H9 (cell line): ENCODE results near the gene PEA15. TPM values are rescaled to one million over a fixed set of nuclear protein-coding genes. Genes with fewer than 3 reads are reported as not detected.

ENCODE experiments used
- DNase-seq: peaks from one replicate; pipeline ENCODE4 v3.0.0-alpha.2; 2017
- H2AFZ ChIP-seq: one replicate; pipeline ENCODE4 v1.6.1; 2013; ENCODE audit warnings: mild to moderate bottlenecking, low read length, control low read depth, moderate library complexity
- H2AK5ac ChIP-seq: 2 replicates; pipeline ENCODE4 v1.6.1; 2013; ENCODE audit warnings: low read length, control low read depth, mixed read lengths; ENCODE audit not compliant: insufficient read length
- H2BK120ac ChIP-seq: one replicate; pipeline ENCODE4 v1.6.1; 2013; ENCODE audit warnings: low read depth, mild to moderate bottlenecking, low read length, control low read depth, inconsistent platforms; ENCODE audit not compliant: poor library complexity, severe bottlenecking
- H2BK12ac ChIP-seq: 2 replicates; pipeline ENCODE4 v1.6.1; 2013; ENCODE audit warnings: low read length, control low read depth, mixed read lengths, low read depth; ENCODE audit not compliant: insufficient read length
- H2BK15ac ChIP-seq: 2 replicates; pipeline ENCODE4 v1.6.1; 2013; ENCODE audit warnings: low read depth, low read length, control low read depth
- H2BK20ac ChIP-seq: one replicate; pipeline ENCODE4 v1.6.1; 2013; ENCODE audit warnings: low read depth, mild to moderate bottlenecking, low read length, control low read depth, inconsistent platforms; ENCODE audit not compliant: poor library complexity, severe bottlenecking
- H2BK5ac ChIP-seq: 2 replicates; pipeline ENCODE4 v1.6.1; 2013; ENCODE audit warnings: low read length, control low read depth, mixed read lengths; ENCODE audit not compliant: insufficient read length
- H3K14ac ChIP-seq: 2 replicates; pipeline ENCODE4 v1.6.1; 2013; ENCODE audit warnings: low read length, control low read depth; ENCODE audit not compliant: insufficient read depth
- H3K18ac ChIP-seq: 2 replicates; pipeline ENCODE4 v1.6.1; 2013; ENCODE audit warnings: low read depth, mild to moderate bottlenecking, mixed read lengths, low read length, control low read depth; ENCODE audit not compliant: insufficient read length
- H3K23ac ChIP-seq: 2 replicates; pipeline ENCODE4 v1.6.1; 2013; ENCODE audit warnings: low read length, control low read depth, mixed read lengths, low read depth; ENCODE audit not compliant: insufficient read length
- H3K23me2 ChIP-seq: 2 replicates; pipeline ENCODE4 v1.6.1; 2013; ENCODE audit warnings: low read depth, mild to moderate bottlenecking, mixed read lengths, low read length, control low read depth; ENCODE audit not compliant: insufficient read length, poor library complexity, severe bottlenecking
- H3K27ac ChIP-seq: 2 replicates; pipeline ENCODE4 v1.5.1; 2013; ENCODE audit warnings: low read length, control low read depth, mixed read lengths, low read depth; ENCODE audit not compliant: insufficient read length
- H3K27me3 ChIP-seq: 2 replicates; pipeline ENCODE4 v1.6.1; 2013; ENCODE audit warnings: low read length, control low read depth, inconsistent platforms; ENCODE audit not compliant: insufficient read depth
- H3K4ac ChIP-seq: 2 replicates; pipeline ENCODE4 v1.6.1; 2013; ENCODE audit warnings: low read depth, mild to moderate bottlenecking, control low read depth, inconsistent platforms, low read length, moderate library complexity
- H3K4me1 ChIP-seq: 2 replicates; pipeline ENCODE4 v1.6.1; 2013; ENCODE audit warnings: low read length, control low read depth, inconsistent platforms; ENCODE audit not compliant: insufficient read depth
- H3K4me2 ChIP-seq: 2 replicates; pipeline ENCODE4 v1.6.1; 2013; ENCODE audit warnings: low read length, control low read depth, mixed read lengths; ENCODE audit not compliant: insufficient read length, insufficient read depth
- H3K56ac ChIP-seq: 2 replicates; pipeline ENCODE4 v1.6.1; 2013; ENCODE audit warnings: low read depth, mild to moderate bottlenecking, mixed read lengths, low read length, control low read depth; ENCODE audit not compliant: insufficient read length
- H3K79me1 ChIP-seq: 2 replicates; pipeline ENCODE4 v1.6.1; 2013; ENCODE audit warnings: low read depth, mild to moderate bottlenecking, moderate library complexity, low read length, control low read depth, inconsistent platforms; ENCODE audit not compliant: insufficient read depth, poor library complexity, severe bottlenecking
- H3K79me2 ChIP-seq: 2 replicates; pipeline ENCODE4 v1.6.1; 2013; ENCODE audit warnings: low read length, control low read depth, inconsistent platforms; ENCODE audit not compliant: insufficient read depth
- H3K9ac ChIP-seq: 2 replicates; pipeline ENCODE4 v1.6.1; 2013; ENCODE audit warnings: low read length, control low read depth, mixed read lengths; ENCODE audit not compliant: insufficient read length; ENCODE audit errors: extremely low read depth
- H3K9me3 ChIP-seq: one replicate; pipeline ENCODE4 v1.6.1; 2013; ENCODE audit warnings: low read depth, low read length, inconsistent platforms; ENCODE audit not compliant: control insufficient read depth
- H3T11ph ChIP-seq: one replicate; pipeline ENCODE4 v1.6.1; 2013; ENCODE audit warnings: mild to moderate bottlenecking, low read length, control low read depth, inconsistent platforms
- H4K20me1 ChIP-seq: one replicate; pipeline ENCODE4 v1.6.1; 2013; ENCODE audit not compliant: control insufficient read depth, insufficient read length, insufficient read depth
- H4K5ac ChIP-seq: 2 replicates; pipeline ENCODE4 v1.6.1; 2013; ENCODE audit warnings: low read depth, mild to moderate bottlenecking, mixed read lengths, low read length, control low read depth; ENCODE audit not compliant: insufficient read length
- H4K8ac ChIP-seq: replicated peaks from 2 replicates; pipeline ENCODE4 v1.6.1; 2013; ENCODE audit warnings: low read length, control low read depth, mixed read lengths, low read depth; ENCODE audit not compliant: insufficient read length
- H4K91ac ChIP-seq: 2 replicates; pipeline ENCODE4 v1.6.1; 2013; ENCODE audit warnings: low read depth, mild to moderate bottlenecking, moderate library complexity, mixed read lengths, low read length, control low read depth; ENCODE audit not compliant: insufficient read length
- H3K27ac Mint-ChIP-seq, 3 experiments: 2 replicates in 2 of 3; 3 replicates in 1 of 3; pipeline ENCODE4 v1.8.0; 2020 to 2021; ENCODE audit warnings: mixed read lengths in 3 of 3, mild to moderate bottlenecking in 1 of 3, moderate library complexity in 1 of 3
- H3K27me3 Mint-ChIP-seq: 2 replicates; pipeline ENCODE4 v1.8.0; 2021; ENCODE audit warnings: low read depth, mild to moderate bottlenecking, moderate library complexity, mixed read lengths
- H3K36me3 Mint-ChIP-seq, 3 experiments: 2 replicates in 2 of 3; 3 replicates in 1 of 3; pipeline ENCODE4 v1.8.0; 2020 to 2021; ENCODE audit warnings: low read depth in 3 of 3, mixed read lengths in 3 of 3; ENCODE audit not compliant: insufficient read depth in 1 of 3
- H3K4me1 Mint-ChIP-seq, 2 experiments: 2 replicates each; pipeline ENCODE4 v1.8.0; 2020; ENCODE audit warnings: mixed read lengths in 2 of 2
- H3K4me3 Mint-ChIP-seq, 2 experiments: 2 replicates in 1 of 2; 3 replicates in 1 of 2; pipeline ENCODE4 v1.8.0; 2020 to 2021; ENCODE audit warnings: mild to moderate bottlenecking in 2 of 2, mixed read lengths in 2 of 2, moderate library complexity in 1 of 2
- H3K9me3 Mint-ChIP-seq, 2 experiments: 2 replicates in 1 of 2; 3 replicates in 1 of 2; pipeline ENCODE4 v1.8.0; 2020; ENCODE audit warnings: mild to moderate bottlenecking in 2 of 2, mixed read lengths in 2 of 2, moderate library complexity in 1 of 2
- CTCF ChIP-seq: fragments of 200-600 bp; sonication (generic); conservative IDR thresholded peaks from 3 replicates; pipeline ENCODE4 v1.8.0; 2021; ENCODE audit warnings: antibody characterized with exemption, mild to moderate bottlenecking
- WGBS: extraction: QIAGEN DNeasy Blood & Tissue Kit; methylation state at CpG from one replicate; pipeline ENCODE4 v1.1.7; 2013; ENCODE audit warnings: missing lambda C conversion rate, low lambda C conversion rate, mixed read lengths; ENCODE audit not compliant: insufficient read length; ENCODE audit errors: extremely low coverage; 5-methylcytosine and 5-hydroxymethylcytosine counted together
- total RNA-seq: library from RNA; stranded (reverse); gene quantifications from 2 replicates; pipeline ENCODE4 v1.2.1, GENCODE V29; 2021

PEA15 gene
- total RNA-seq, 1 experiment from 2014 or later: 82.1 TPM

GRCh38 chr1:160167056-160167455 is 38.1 kb upstream of the PEA15 start:
- H3K4me2 ChIP-seq: no peak overlapping the region
- no peak overlapping the region for H4K91ac ChIP-seq
- Mint-ChIP-seq H3K27ac (peak overlapping the region in 1 of 3 experiments; percentile 90; a peak in 2 of 7 replicates), H3K27me3 (peaks cover 47% of the 10 kb centered on the region), H3K4me1 (peaks cover 46 to 58% of the 10 kb centered on the region in 2 experiments), H3K9me3 (no peaks in the 10 kb centered on the region; a peak in 1 of 5 replicates), H3K36me3 (no peaks in the 10 kb centered on the region), H3K4me3 (no peak overlapping the region)
- H3K79me2 ChIP-seq: no peaks in the 10 kb centered on the region
- H3K27ac ChIP-seq: no peak overlapping the region
- H3K23me2 ChIP-seq: no peaks in the 10 kb centered on the region
- no peaks in the 10 kb centered on the region for H3K9me3 ChIP-seq
- no peaks in the 10 kb centered on the region for H3K79me1 ChIP-seq
- DNase-seq: no peak
- no CpG with 5 or more reads among the region's 4 CpGs for WGBS
- no peak overlapping the region for H2BK20ac ChIP-seq
- H3K23ac ChIP-seq: no peak overlapping the region
- no peak overlapping the region for H3K14ac ChIP-seq
- peaks cover 20% of the 10 kb centered on the region; the same call in 1 of the 2 replicates for H3K4me1 ChIP-seq
- no peak overlapping the region for H2BK15ac ChIP-seq
- H2AK5ac ChIP-seq: no peak overlapping the region
- H2BK12ac ChIP-seq: no peak overlapping the region
- no peak overlapping the region for H3K18ac ChIP-seq
- H3K27me3 ChIP-seq: no peaks in the 10 kb centered on the region
- no peak for TF ChIP-seq CTCF
- no peak overlapping the region for H4K5ac ChIP-seq
- H4K20me1 ChIP-seq: no peaks in the 10 kb centered on the region
- H3T11ph ChIP-seq: no peak overlapping the region
- no peak overlapping the region for H2BK120ac ChIP-seq
- H3K56ac ChIP-seq: no peak overlapping the region
- no peak overlapping the region for H3K4ac ChIP-seq
- H3K9ac ChIP-seq: no peak overlapping the region
- no peak overlapping the region for H2BK5ac ChIP-seq
- no peak overlapping the region for H4K8ac ChIP-seq
- no peak overlapping the region for H2AFZ ChIP-seq
